Panc1 (cell line): ENCODE results near the gene HOXD3. TPM values are rescaled to one million over a fixed set of nuclear protein-coding genes. Genes with fewer than 3 reads are reported as not detected.

ENCODE experiments used
- ATAC-seq: fragments of 200-7000 bp; cut with Tn5 transposase; 2 replicates; pipeline ENCODE4 v1.9.1; 2020; ENCODE audit warnings: mild to moderate bottlenecking, moderate library complexity
- BruUV-seq: library from RNA; stranded (reverse); fragments of 400-500 nt; replicated peaks from 2 replicates; lab custom pipeline; 2021; lab: Mats Ljungman, UMichigan
- CTCF ChIA-PET: fragments of 300-600 bp; sonication (Branson Sonifier 250); formaldehyde crosslinking; loops from one replicate; lab custom pipeline; 2022; ENCODE audit warnings: antibody characterized with exemption; lab: Charles Lee
- POLR2A ChIA-PET: fragments of 300-600 bp; sonication (Branson Sonifier 250); formaldehyde crosslinking; loops from one replicate; lab custom pipeline; 2022; ENCODE audit warnings: antibody characterized with exemption; lab: Charles Lee
- DNase-seq: peaks from one replicate; pipeline ENCODE4 v3.0.0-alpha.2; 2010; ENCODE audit warnings: low read depth, low spot score
- H3K27ac ChIP-seq: 2 replicates; pipeline ENCODE4 v1.5.1; 2011; ENCODE audit warnings: mild to moderate bottlenecking, low read length, inconsistent platforms
- H3K27me3 ChIP-seq: fragments of 200-500 bp; sonication (Bioruptor generic); 2 replicates; pipeline ENCODE4 v1.6.0; 2014; ENCODE audit warnings: low read length, inconsistent platforms; ENCODE audit not compliant: control insufficient read depth, insufficient read depth
- H3K36me3 ChIP-seq: fragments of 200-500 bp; sonication (Bioruptor generic); 2 replicates; pipeline ENCODE4 v1.5.1; 2014; ENCODE audit warnings: inconsistent platforms, mild to moderate bottlenecking, low read length, moderate library complexity; ENCODE audit not compliant: control insufficient read depth, insufficient read depth
- H3K4me1 ChIP-seq: 2 replicates; pipeline ENCODE4 v1.5.1; 2011; ENCODE audit warnings: inconsistent platforms, mild to moderate bottlenecking, low read length, moderate library complexity; ENCODE audit not compliant: control insufficient read depth, insufficient read depth
- H3K4me3 ChIP-seq, 2 experiments: 2 replicates each; pipeline ENCODE4 v1.5.1; 2011 to 2012; ENCODE audit warnings: low read depth in 2 of 2, low read length in 2 of 2, mild to moderate bottlenecking in 2 of 2, inconsistent platforms in 1 of 2, moderate library complexity in 1 of 2
- H3K9me3 ChIP-seq: fragments of 200-500 bp; sonication (Bioruptor generic); 2 replicates; pipeline ENCODE4 v1.5.1; 2014; ENCODE audit warnings: low read depth, mild to moderate bottlenecking, inconsistent platforms, low read length, moderate library complexity; ENCODE audit not compliant: control insufficient read depth, insufficient read depth
- POLR2AphosphoS5 ChIP-seq: IDR thresholded peaks from 2 replicates; pipeline ENCODE4 v1.6.1; 2012; ENCODE audit warnings: mild to moderate bottlenecking, low read depth, low read length, moderate library complexity
- SIN3A ChIP-seq: IDR thresholded peaks from 2 replicates; pipeline ENCODE4 v1.6.1; 2012; ENCODE audit warnings: low read depth, mild to moderate bottlenecking, low read length, moderate library complexity, borderline replicate concordance; ENCODE audit not compliant: insufficient read depth
- TCF7L2 ChIP-seq: IDR thresholded peaks from 2 replicates; pipeline ENCODE4 v1.6.1; 2011; ENCODE audit warnings: mild to moderate bottlenecking, low read depth, low read length, inconsistent platforms
- in situ Hi-C: cut with HindIII; loops from 2 replicates; pipeline ENCODE4 v1.10.0; 2016; ENCODE audit warnings: low sequenced_read_pairs, low pct_unique_long_range_greater_than_20kb
- intact Hi-C: fragments of 100-400 bp; cut with micrococcal nuclease; formaldehyde crosslinking; loops from one replicate; pipeline ENCODE4 v1.10.0; 2022; ENCODE audit not compliant: unreplicated experiment
- total RNA-seq: library from RNA; stranded (reverse); gene quantifications from one replicate; pipeline ENCODE4 v1.2.1, GENCODE V29; 2021; ENCODE audit not compliant: unreplicated experiment
- TF ChIP-seq, protein P1 (sequence below): fragments of 450-650 bp; IDR thresholded peaks from 2 replicates; pipeline ENCODE4 v1.5.1; 2017; ENCODE audit warnings: mild to moderate bottlenecking
- TF ChIP-seq, protein P2 (sequence below), 2 experiments: IDR thresholded peaks; 2 replicates each; pipeline ENCODE4 v1.6.1; 2011 to 2012; ENCODE audit warnings: low read depth in 2 of 2, control low read depth in 1 of 2, low read length in 1 of 2, mild to moderate bottlenecking in 1 of 2, moderate library complexity in 1 of 2; ENCODE audit not compliant: insufficient read depth in 1 of 2

The HOXD3 gene
- total RNA-seq, 1 experiment from 2014 or later, result 1.8 TPM

DNA sequence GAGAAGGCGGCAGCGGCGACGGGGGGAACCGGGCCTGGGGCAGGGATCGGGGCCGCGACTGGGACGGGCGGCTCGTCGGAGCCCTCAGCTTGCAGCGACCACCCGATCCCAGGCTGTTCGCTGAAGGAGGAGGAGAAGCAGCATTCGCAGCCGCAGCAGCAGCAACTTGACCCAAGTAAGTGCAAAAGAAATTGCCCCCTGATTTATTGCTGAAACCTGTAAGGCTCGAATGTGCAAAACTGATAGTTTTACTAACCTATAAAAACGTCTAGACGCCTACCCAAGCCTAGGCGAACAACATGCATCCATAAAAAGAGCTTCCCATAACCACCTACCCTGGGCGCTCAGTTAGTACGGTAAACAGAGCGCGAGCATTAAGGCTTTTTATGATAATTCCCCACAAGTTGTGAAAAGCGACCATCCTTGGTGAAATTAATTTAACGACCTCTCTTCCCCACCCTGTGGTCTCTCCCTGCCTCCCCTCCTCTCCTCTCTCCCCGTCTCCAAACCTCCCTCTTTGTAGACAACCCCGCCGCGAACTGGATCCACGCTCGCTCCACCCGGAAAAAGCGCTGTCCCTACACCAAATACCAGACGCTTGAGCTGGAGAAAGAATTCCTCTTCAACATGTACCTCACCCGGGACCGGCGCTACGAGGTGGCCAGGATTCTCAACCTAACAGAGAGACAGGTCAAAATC lies 33.5 kb upstream of the HOXD3 start:
- Histone ChIP-seq H3K4me1 (peaks cover 7% of the 10 kb centered on the region), H3K27me3 (no peaks in the 10 kb centered on the region), H3K9me3 (no peaks in the 10 kb centered on the region), H3K27ac (no peak overlapping the region), H3K4me3 (peak overlapping the region in 1 of 2 experiments; percentile 33; a peak in 1 of 4 replicates), H3K36me3 (no peaks in the 10 kb centered on the region)
- ATAC-seq (no peak), DNase-seq (no peak)
- in situ Hi-C loops (no loop called here), intact Hi-C loops (loop anchor here (10.0 kb wide), 1 partner anchor 691 kb away; no protein-coding TSS in a partner anchor)
- BruUV-seq, result no TSS peak
- TF ChIP-seq, protein P1, sequence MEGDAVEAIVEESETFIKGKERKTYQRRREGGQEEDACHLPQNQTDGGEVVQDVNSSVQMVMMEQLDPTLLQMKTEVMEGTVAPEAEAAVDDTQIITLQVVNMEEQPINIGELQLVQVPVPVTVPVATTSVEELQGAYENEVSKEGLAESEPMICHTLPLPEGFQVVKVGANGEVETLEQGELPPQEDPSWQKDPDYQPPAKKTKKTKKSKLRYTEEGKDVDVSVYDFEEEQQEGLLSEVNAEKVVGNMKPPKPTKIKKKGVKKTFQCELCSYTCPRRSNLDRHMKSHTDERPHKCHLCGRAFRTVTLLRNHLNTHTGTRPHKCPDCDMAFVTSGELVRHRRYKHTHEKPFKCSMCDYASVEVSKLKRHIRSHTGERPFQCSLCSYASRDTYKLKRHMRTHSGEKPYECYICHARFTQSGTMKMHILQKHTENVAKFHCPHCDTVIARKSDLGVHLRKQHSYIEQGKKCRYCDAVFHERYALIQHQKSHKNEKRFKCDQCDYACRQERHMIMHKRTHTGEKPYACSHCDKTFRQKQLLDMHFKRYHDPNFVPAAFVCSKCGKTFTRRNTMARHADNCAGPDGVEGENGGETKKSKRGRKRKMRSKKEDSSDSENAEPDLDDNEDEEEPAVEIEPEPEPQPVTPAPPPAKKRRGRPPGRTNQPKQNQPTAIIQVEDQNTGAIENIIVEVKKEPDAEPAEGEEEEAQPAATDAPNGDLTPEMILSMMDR, result no peak
- no peak for TF ChIP-seq TCF7L2
- no peak for TF ChIP-seq SIN3A
- no peak for TF ChIP-seq POLR2AphosphoS5
- TF ChIP-seq, protein P2, sequence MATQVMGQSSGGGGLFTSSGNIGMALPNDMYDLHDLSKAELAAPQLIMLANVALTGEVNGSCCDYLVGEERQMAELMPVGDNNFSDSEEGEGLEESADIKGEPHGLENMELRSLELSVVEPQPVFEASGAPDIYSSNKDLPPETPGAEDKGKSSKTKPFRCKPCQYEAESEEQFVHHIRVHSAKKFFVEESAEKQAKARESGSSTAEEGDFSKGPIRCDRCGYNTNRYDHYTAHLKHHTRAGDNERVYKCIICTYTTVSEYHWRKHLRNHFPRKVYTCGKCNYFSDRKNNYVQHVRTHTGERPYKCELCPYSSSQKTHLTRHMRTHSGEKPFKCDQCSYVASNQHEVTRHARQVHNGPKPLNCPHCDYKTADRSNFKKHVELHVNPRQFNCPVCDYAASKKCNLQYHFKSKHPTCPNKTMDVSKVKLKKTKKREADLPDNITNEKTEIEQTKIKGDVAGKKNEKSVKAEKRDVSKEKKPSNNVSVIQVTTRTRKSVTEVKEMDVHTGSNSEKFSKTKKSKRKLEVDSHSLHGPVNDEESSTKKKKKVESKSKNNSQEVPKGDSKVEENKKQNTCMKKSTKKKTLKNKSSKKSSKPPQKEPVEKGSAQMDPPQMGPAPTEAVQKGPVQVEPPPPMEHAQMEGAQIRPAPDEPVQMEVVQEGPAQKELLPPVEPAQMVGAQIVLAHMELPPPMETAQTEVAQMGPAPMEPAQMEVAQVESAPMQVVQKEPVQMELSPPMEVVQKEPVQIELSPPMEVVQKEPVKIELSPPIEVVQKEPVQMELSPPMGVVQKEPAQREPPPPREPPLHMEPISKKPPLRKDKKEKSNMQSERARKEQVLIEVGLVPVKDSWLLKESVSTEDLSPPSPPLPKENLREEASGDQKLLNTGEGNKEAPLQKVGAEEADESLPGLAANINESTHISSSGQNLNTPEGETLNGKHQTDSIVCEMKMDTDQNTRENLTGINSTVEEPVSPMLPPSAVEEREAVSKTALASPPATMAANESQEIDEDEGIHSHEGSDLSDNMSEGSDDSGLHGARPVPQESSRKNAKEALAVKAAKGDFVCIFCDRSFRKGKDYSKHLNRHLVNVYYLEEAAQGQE (IDR thresholded peaks at IDR 0.05; ENCODE audit: insufficient read depth in 1 of 2, low read depth in 2 of 2, low read length in 1 of 2), result no peak
- ChIA-PET CTCF (no interaction called here), POLR2A (no interaction called here)

DNA sequence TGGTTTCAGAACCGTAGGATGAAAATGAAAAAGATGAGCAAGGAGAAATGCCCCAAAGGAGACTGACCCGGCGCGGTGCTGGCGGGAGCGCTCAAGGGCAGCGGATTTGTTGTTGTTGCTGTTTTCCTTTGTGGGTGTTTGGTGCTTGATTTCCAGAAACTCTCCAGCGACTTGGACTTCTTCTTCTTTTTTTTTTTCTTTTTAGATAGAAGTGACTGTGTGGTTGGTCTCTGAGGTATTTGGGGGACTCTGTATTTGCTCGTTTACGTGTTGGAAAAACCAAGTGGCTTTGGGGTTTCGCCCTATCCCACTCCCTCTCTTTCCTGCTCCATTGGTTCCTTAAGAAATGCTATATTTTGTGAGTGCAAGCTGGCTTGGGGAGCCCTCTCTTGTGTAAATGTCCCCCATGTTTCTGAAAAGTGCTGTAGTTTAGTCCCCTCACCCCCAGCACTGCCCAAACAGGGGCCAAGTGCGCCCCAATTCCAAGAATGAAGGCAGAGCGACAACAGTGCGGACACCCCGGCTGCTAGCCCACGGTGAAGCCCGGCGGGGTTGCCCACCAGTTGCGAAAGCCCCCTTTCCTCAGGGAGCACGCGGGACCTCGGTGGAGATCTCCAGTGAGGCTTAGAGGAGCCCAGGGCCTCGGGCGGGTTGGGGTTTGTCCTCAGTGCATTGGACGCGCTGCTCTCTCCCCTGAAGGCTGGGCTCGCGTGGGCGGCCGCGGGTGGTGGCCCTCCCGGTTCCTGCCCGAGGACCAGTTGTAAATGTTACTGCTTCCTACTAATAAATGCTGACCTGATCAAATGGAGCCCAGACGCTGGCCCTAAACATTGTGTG lies 32.8 kb upstream of the HOXD3 start:
- no peak overlapping the region for H3K27ac ChIP-seq
- intact Hi-C loops (loop anchor here (10.0 kb wide), 1 partner anchor 690 kb away; no protein-coding TSS in a partner anchor), in situ Hi-C loops (no loop called here)
- no peaks in the 10 kb centered on the region for H3K36me3 ChIP-seq
- no peak for ATAC-seq
- no TSS peak for BruUV-seq
- H3K9me3 ChIP-seq, result no peaks in the 10 kb centered on the region
- TF ChIP-seq, protein P2 (IDR thresholded peaks at IDR 0.05; ENCODE audit: insufficient read depth in 1 of 2, low read depth in 2 of 2, low read length in 1 of 2), result no peak
- TF ChIP-seq, protein P1, result no peak
- no peak for TF ChIP-seq TCF7L2
- TF ChIP-seq SIN3A, result no peak
- no peak for TF ChIP-seq POLR2AphosphoS5
- DNase-seq, result no peak
- peaks cover 7% of the 10 kb centered on the region for H3K4me1 ChIP-seq
- CTCF ChIA-PET, result interaction anchor here (0.6 to 1.2 kb wide), 2 partner anchors 247 to 530 kb away, joined by 3 to 4 read pairs; no protein-coding TSS in a partner anchor
- no peak overlapping the region for H3K4me3 ChIP-seq
- POLR2A ChIA-PET, result no interaction called here
- H3K27me3 ChIP-seq, result no peaks in the 10 kb centered on the region
